MV-4-11 (cell line): ENCODE measurements around the gene PTGES2.
"Not testable (repeated sequence)": the region's sequence is repeated elsewhere in the genome, so short reads cannot be mapped to it uniquely, and the experiment has no call there.

ENCODE experiments used
- DNase-seq: peaks from one replicate; lab custom pipeline; 2025; lab: John Stamatoyannopoulos, UW

The PTGES2 gene

GRCh38 chr9:128118971-128119665 is 8.4 kb downstream of the PTGES2 start:
- no peak for DNase-seq

DNA sequence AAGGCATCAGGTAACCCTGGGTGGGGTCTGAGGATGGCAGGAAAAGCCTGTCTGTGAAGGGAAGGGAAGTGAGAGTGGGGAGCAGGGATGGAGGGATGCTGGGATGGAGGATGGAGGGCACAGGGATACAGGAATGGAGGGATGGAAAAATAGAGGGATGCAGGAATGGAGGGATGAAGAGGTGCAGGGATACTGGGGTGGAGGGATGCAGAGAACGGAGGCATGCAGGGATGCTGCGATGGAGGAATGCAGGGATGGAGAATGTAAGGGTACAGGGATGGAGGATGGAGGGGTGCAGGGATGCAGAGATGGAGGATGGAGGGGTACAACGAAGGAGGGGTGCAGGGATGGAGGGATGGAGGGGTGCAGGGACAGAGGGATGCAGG is 9.1 kb downstream of the PTGES2 start:
- DNase-seq: no peak

DNA sequence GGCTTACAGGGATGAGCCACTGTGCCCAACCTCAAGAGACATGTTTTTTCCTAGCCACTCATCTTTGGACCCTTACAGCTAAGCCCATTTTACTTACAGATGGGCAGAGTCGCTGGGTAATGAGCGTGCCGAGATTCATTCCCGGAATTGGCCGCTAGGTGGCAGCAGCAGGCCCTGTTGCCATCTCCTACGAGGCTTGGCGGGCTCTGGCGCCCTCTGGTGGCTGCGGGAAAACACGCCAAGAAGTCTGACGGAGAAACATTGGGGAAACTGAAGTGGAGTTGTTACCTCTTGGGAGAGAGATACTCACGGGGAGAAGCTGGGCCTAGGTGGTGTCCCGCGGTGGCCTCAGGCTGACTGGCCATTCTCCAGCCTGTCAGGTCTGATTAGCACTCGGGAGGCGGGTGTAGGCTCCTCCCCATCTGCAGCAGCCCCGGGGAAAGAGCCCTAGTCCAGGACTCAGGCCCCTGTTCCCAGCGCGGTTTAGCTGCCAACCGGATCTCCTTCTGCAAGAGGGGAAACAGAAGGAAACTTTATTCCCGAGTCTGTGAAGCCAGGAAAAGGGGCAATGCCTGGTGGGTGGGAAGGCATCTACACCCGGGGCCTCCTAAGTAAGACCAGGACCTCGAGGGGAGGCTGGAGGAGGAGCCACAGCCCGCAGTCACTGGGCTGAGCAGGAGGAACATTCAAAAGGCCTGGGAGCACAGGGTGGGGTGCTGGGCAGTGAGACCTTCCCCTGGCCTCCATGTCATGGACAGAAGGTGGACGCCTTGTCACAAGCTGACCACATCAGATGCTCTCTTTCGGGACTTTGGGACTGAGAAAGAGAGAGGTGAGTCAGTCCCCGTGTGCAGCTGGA is 9.7 kb downstream of the PTGES2 start:
- DNase-seq: peak; percentile 80

- DNase-seq: no peak
Observed at GRCh38 chr9:128116104-128117083, 11.1 kb downstream of the PTGES2 start.

DNA sequence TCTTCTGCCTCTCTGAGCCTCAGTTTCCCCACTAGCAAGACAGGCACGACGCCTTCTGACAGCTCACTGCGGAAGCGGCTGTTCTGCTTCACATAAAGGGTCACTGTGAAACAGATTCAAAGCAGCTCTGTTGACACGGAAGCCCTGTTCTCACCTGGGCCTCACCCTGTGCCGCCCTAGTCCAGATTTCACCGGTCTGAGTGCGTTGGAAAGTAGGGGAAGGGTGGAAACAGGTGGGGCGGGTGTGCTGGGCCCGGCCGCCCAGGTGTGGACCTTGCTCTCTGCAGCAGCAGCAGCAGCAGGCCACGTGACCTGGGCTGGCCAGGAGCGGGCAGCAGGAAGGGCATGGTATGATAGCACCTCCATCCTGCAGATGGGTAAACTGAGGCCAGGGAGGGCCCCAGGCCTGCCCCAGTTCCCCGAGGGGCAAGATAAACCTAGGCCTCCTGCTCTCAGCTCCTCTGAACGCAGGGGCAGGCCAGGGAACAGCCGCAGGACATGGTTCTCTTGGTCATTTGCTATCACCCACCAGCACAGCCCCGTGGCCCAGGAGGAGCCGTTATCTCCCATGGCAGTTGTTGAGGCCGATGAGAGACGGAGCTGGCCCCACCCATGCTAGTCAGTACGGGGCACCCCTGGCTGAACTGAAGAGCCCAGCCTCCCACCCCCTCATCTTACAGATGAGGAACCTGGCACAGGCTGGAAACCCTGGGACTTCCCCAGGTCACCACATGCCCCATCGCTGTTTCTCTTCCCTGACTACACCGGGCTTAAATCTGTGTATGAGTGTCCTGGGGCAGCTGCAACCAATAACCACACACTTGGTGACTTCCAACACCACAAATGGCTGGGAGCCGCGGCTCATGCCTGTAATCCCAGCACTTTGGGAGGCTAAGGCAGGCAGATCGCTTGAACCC is 12.1 kb downstream of the PTGES2 start:
- peak; percentile 11 for DNase-seq

DNA sequence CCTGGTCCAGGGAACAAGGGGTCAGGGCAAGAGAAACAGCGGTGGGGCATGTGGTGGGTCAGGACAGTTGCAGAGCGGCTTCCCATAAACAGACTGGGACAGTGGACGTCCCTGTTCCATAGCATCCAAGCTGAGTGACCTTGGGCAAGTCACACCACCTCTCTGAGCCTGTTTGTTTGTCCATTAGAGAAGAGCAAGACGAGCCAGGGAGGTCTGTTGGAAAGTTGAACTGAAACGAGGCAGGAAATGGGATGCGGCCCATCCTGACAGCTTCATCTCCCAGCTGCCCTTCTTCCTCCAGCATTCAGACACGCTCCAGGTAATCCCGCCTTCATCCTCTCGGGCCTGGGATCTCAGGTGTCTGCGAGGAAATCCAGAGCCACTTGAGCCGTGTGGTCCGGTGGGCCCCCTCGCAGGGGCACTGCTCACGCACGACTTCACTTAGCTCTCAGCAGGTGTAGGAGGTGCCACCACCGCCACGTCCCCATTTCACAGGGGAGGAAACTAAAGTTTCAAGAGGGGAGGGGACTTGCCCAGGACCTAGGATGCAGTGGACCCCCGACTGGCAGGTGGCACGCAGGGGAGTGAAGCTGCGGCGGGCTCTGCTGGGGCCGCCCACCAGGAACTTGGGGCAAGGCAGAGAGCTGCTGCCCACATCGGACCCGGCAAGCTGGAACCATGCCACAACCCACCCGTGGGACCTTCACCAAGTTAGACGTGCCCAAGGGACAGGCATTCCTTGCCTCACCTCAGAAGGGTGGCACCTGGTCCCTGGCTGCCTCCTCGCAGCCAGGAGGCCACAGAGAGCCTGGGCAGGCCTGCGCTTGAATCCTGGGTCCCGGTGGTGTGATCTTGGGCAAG is 13.0 kb downstream of the PTGES2 start:
- no peak for DNase-seq

DNA sequence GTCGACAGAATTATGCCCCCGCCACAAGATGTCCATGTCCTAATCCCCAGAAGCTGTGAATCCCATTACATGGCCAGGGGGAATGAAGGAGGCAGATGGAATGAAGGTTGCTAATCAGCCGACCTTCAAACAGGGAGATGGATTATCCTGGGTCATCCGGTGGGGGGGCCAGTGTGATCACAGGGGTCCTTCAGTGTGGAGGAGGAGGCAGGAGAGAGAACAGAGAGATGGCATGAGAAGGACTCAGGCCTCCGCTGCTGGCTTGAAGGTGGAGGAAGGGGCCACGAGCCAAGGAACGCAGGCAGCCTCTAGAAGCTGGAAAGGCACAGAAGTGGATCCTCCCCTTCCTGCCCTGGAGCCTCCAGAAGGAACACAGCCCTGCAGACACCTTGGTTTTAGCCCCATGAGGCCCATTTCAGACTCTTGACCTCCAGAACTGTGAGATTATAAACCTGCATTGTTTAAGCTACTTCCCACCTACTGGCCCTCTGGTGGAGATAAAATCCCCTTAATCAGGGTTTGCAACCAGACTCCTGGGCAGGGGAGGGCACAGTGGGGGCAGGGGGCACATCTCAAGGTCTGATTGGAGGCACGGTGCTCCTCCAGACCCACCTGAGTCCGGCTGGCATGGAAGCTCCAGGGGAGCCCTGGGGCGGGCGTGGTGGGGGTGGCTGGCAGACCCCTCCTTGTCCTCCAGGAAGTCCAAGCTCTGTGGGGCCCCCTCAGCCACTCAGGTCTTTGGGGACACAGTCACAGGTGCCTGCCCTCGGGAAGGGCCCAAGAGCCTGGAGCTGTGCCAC is 13.8 kb downstream of the PTGES2 start:
- DNase-seq: no peak

DNA sequence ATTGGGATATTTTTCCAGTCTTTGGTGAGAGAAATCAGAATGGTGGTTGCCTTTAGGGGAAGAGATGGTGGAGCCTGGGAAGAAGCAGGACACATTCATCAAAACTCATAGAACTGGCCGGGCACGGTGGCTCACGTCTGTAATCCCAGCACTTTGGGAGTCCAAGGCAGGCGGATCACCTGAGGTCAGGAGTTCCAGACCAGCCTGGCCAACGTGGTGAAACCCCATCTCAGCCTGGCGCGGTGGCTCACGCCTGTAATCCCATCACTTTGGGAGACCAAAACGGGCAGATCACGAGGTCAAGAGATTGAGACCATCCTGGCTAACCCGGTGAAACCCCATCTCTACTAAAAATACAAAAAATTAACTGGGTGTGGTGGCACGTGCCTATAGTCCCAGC is 15.8 kb downstream of the PTGES2 start:
- DNase-seq: not testable (repeated sequence)

- no peak for DNase-seq
Observed at GRCh38 chr9:128109050-128109709, 18.3 kb downstream of the PTGES2 start.

DNA sequence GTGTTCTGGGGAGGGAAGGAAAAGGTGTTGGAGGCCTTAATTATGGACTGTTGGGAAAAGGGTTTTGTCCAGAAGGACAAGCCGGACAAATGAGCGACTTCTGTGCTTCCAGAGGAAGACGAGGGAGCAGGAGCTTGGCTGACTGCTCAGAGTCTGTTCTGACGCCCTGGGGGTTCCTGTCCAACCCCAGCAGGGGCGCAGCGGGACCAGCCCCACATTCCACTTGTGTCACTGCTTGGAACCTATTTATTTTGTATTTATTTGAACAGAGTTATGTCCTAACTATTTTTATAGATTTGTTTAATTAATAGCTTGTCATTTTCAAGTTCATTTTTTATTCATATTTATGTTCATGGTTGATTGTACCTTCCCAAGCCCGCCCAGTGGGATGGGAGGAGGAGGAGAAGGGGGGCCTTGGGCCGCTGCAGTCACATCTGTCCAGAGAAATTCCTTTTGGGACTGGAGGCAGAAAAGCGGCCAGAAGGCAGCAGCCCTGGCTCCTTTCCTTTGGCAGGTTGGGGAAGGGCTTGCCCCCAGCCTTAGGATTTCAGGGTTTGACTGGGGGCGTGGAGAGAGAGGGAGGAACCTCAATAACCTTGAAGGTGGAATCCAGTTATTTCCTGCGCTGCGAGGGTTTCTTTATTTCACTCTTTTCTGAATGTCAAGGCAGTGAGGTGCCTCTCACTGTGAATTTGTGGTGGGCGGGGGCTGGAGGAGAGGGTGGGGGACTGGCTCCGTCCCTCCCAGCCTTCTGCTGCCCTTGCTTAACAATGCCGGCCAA is 19.1 kb downstream of the PTGES2 start:
- DNase-seq: no peak

DNA sequence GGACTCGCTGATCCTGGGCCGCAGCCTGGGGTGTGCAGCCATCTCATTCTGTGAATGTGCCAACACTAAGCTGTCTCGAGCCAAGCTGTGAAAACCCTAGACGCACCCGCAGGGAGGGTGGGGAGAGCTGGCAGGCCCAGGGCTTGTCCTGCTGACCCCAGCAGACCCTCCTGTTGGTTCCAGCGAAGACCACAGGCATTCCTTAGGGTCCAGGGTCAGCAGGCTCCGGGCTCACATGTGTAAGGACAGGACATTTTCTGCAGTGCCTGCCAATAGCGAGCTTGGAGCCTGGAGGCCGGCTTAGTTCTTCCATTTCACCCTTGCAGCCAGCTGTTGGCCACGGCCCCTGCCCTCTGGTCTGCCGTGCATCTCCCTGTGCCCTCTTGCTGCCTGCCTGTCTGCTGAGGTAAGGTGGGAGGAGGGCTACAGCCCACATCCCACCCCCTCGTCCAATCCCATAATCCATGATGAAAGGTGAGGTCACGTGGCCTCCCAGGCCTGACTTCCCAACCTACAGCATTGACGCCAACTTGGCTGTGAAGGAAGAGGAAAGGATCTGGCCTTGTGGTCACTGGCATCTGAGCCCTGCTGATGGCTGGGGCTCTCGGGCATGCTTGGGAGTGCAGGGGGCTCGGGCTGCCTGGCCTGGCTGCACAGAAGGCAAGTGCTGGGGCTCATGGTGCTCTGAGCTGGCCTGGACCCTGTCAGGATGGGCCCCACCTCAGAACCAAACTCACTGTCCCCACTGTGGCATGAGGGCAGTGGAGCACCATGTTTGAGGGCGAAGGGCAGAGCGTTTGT is 19.9 kb downstream of the PTGES2 start:
- DNase-seq: no peak

DNA sequence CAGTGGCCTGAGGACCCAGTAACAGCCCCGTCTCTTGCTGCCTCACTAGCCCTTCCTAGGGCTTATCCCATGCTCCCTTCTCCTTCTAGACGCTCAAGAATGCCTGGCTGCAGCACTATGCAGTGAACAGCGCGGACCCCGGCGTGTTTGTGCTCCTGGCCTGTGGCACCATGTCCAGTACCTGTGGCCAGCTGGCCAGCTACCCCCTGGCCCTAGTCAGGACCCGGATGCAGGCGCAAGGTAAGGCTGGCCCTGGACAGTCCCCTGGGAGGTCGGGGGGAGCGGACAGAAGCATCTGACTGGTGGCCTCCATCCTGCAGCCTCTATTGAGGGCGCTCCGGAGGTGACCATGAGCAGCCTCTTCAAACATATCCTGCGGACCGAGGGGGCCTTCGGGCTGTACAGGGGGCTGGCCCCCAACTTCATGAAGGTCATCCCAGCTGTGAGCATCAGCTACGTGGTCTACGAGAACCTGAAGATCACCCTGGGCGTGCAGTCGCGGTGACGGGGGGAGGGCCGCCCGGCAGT is 20.5 kb downstream of the PTGES2 start:
- no peak for DNase-seq

- no peak for DNase-seq
Observed at GRCh38 chr9:128106181-128106939, 21.2 kb downstream of the PTGES2 start.

DNA sequence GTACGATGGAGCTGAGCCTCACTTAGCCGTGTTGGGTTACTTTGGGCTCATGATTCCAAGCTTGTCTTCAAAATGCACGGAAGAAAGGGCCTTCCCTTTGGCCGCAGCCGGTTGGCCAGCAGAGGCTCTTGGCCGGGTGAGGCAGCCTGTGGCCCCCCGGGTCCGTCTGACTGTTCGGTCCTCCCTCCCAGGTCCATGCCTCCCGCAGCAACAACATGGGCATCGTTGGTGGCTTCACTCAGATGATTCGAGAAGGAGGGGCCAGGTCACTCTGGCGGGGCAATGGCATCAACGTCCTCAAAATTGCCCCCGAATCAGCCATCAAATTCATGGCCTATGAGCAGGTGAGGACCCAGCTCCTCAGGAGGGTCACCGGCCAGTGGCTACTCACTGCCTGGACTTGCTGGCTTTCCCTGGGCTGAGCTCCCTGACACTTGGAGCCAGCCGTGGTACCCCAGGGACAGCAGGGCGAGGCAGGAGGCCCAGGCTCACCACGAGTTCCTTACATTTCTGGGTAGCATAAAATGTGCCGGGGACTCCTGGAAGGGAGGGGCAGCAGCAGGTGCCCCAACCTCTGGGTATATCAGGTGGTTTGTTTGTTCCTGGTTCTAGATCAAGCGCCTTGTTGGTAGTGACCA is 21.9 kb downstream of the PTGES2 start:
- DNase-seq: no peak

DNA sequence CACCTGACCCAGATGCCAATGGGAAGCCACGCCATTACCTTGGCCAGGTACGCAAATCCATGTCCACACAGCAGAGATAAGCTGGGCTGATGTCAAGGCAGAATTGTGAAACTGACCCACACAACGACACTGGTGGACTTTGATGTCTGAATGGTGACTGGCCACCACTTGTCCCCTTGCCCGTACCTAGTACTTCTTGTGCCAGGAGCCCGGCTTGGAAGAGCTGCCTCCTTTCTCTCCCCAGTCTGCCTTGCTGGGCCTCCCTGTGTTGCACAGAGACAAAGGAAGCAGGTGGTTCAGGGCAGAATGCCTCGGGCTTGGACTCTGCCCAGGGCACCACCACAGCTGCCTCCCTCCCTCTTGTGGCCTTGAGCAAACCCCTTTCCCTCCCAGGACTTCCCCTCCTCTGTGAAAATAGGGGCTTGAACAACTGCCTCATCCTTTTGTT is 23.3 kb downstream of the PTGES2 start:
- DNase-seq: no peak

DNA sequence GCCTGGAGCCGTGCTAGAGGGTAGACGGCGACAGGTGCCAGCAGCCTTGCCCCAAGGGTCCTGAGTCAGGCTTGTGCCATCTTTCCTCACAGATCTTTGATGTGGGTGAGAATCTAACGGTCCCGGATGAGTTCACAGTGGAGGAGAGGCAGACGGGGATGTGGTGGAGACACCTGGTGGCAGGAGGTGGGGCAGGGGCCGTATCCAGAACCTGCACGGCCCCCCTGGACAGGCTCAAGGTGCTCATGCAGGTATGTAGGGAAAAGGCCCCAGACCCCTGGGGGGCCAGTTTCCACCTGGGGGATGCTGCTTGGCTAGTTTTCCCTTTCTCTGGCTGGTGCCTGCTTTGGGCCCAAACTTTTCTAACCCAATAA is 24.0 kb downstream of the PTGES2 start:
- no peak for DNase-seq
